ENCODE measurements around the gene AQP3. TPM values are rescaled to one million over a fixed set of nuclear protein-coding genes. Genes with fewer than 3 reads are reported as not detected.
A peak's percentile ranks its signal among the peaks of the same experiment; 100 is the strongest.

The AQP3 gene
- total and polyA plus RNA-seq, 2 of the 13 experiments (the other 11 are each of a cell fraction or from before 2014, with no cell fraction given), result 1.4 to 5.5 TPM

GRCh38 chr9:33415501-33416038 lies 31.8 kb downstream of the AQP3 start (continued):
- TF ChIP-seq ZNF275 (CRISPR knock-in tag; IDR thresholded peaks at IDR 0.05; ENCODE audit: borderline replicate concordance) (no peak; the same call in 1 of the 2 replicates), UBTF (CRISPR knock-in tag; IDR thresholded peaks at IDR 0.05) (peak; percentile 70), MTA1 (CRISPR knock-in tag; IDR thresholded peaks at IDR 0.05; ENCODE audit: borderline replicate concordance) (peak; percentile 99), ZSCAN12 (CRISPR knock-in tag; IDR thresholded peaks at IDR 0.05) (peak; percentile 70; the same call in 1 of the 2 replicates), AGO1 (IDR thresholded peaks at IDR 0.05; ENCODE audit: low read depth, low read length, poor library complexity, severe bottlenecking) (no peak), PATZ1 (CRISPR knock-in tag; IDR thresholded peaks at IDR 0.05) (peak; percentile 90), KLF16 (CRISPR knock-in tag; IDR thresholded peaks at IDR 0.05) (peak in 1 of 2 experiments; percentile 93; a peak in 2 of 4 replicates), ZNF891 (CRISPR knock-in tag; IDR thresholded peaks at IDR 0.05) (no peak), ZNF720 (CRISPR knock-in tag; IDR thresholded peaks at IDR 0.05) (no peak), RERE (CRISPR knock-in tag; IDR thresholded peaks at IDR 0.05; ENCODE audit: low read depth) (peak; percentile 99), MEIS2 (CRISPR knock-in tag; IDR thresholded peaks at IDR 0.05) (peak; percentile 93; the same call in 1 of the 2 replicates), ZFP37 (CRISPR knock-in tag; IDR thresholded peaks at IDR 0.05; ENCODE audit: borderline replicate concordance) (peak; percentile 90), ZNF772 (CRISPR knock-in tag; IDR thresholded peaks at IDR 0.05) (peak; percentile 99), ZBTB20 (CRISPR knock-in tag; IDR thresholded peaks at IDR 0.05; ENCODE audit: borderline replicate concordance, low read depth) (peak; percentile 85; the same call in 1 of the 2 replicates)
- TF ChIP-seq, protein P1, sequence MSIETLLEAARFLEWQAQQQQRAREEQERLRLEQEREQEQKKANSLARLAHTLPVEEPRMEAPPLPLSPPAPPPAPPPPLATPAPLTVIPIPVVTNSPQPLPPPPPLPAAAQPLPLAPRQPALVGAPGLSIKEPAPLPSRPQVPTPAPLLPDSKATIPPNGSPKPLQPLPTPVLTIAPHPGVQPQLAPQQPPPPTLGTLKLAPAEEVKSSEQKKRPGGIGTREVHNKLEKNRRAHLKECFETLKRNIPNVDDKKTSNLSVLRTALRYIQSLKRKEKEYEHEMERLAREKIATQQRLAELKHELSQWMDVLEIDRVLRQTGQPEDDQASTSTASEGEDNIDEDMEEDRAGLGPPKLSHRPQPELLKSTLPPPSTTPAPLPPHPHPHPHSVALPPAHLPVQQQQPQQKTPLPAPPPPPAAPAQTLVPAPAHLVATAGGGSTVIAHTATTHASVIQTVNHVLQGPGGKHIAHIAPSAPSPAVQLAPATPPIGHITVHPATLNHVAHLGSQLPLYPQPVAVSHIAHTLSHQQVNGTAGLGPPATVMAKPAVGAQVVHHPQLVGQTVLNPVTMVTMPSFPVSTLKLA (IDR thresholded peaks at IDR 0.05), result peak; percentile 89

Measured in HepG2 (cell line).